ENCODE results near the gene TBX1. TPM values are rescaled to one million over a fixed set of nuclear protein-coding genes. Genes with fewer than 3 reads are reported as not detected.

The TBX1 gene
- total RNA-seq, 1 experiment from 2014 or later: 0.08 TPM

DNA sequence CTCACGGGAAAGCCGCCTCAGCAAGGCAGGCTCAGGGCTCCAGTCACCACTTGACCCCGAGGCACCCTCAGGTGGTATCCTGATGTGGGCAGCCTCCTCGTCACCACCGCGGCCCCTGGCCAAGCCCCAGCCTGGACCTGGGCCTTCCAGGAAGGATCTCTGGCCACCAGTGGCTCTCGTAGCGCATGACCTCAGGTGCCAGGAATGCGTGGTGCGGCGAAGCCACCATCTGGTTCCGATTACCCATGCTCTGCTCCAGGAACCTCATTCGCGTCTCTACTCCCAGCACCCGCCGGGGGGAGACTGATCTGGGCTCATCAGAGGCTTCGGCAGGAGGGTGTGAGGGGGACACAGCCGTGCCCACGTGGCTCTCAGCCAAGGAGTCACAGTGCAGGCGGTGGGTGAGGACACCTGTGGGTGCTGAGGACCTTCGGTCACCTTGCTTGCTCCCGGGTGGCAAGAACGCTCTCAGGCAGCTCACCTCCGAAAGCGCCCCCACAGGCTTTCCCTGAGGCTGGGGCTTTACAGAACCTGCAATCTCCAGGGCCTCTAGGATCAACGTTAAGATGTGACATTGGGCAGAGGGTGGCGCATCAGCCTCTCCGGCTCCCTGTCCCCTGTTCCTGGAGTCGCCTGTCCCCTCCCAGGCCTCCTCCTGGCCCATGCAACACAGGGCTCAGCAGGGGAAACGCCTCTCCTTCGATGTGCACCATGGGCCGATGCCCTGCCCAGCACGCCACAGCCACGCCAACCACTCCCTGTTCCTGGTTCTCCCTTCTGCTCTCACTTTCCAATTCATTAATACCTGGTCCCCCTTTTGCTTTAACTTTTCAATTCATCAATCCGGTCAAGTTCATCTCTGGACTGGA is 39.0 kb downstream of the TBX1 start:
- no peak for DNase-seq (ENCODE audit: low read depth, low spot score)
- in situ Hi-C loops (cut with HindIII; ENCODE audit: low pct_unique_long_range_greater_than_20kb, low sequenced_read_pairs): no loop called here

DNA sequence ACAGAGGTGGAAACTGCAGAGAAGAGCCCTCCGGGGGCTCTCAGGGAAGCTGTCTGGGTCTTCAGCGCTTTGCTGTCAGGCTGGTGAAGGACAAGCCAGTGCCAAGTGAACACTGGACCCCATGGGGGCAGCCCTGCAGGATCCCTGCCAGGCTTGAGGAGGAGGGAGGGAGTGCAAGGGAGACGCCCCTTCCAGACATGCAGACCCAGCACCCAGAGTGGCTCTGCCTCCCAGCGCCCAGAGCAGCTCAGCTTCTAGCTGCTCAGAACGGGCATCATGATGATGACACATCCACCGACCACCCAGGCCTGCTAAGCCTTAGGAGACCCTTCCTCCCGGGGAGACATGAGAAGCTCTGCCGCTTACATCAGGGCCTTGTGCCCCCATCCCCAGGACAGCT is 39.7 kb downstream of the TBX1 start:
- DNase-seq (ENCODE audit: low read depth, low spot score): no peak
- in situ Hi-C loops (cut with HindIII; ENCODE audit: low pct_unique_long_range_greater_than_20kb, low sequenced_read_pairs): no loop called here

- in situ Hi-C loops (cut with HindIII; ENCODE audit: low pct_unique_long_range_greater_than_20kb, low sequenced_read_pairs): no loop called here
- peak; percentile 59 for DNase-seq (ENCODE audit: low read depth, low spot score)
Observed at GRCh38 chr22:19800761-19801244, 40.2 kb downstream of the TBX1 start.

DNA sequence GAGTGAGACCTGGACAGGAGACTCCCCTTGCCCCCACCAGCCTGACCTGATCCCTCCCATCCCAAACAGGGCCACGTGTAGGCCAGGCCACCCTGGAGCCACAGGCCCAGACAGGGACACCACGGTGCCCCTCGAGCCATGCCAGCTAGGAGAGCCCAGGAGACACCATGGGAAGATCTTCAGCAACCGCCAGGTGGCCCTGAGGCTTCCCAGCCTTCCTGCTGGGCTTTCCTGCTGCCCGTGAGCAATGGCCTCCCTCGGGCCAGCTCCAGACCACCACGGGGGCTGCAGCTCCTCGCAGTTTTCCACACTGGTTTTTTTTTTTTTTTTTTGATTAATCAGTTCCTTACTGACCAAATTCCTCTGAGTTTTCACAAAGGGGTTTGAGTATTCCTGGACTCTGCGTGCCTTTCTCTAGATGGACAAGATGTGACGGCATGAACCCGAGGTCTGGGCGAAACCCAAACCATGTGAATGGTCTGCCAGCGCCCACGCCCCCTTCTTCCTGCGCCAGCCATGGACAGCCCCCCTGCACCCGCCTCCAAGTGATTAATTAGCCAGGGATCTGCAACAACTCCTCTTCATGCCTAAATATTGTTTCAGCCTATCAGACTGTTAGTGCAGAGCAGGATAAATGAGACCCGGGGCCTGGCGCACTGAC is 40.9 kb downstream of the TBX1 start:
- in situ Hi-C loops (cut with HindIII; ENCODE audit: low pct_unique_long_range_greater_than_20kb, low sequenced_read_pairs): no loop called here
- DNase-seq (ENCODE audit: low read depth, low spot score): no peak

- DNase-seq (ENCODE audit: low read depth, low spot score): no peak
- in situ Hi-C loops (cut with HindIII; ENCODE audit: low pct_unique_long_range_greater_than_20kb, low sequenced_read_pairs): no loop called here
Observed at GRCh38 chr22:19802001-19802893, 41.7 kb downstream of the TBX1 start.

DNA sequence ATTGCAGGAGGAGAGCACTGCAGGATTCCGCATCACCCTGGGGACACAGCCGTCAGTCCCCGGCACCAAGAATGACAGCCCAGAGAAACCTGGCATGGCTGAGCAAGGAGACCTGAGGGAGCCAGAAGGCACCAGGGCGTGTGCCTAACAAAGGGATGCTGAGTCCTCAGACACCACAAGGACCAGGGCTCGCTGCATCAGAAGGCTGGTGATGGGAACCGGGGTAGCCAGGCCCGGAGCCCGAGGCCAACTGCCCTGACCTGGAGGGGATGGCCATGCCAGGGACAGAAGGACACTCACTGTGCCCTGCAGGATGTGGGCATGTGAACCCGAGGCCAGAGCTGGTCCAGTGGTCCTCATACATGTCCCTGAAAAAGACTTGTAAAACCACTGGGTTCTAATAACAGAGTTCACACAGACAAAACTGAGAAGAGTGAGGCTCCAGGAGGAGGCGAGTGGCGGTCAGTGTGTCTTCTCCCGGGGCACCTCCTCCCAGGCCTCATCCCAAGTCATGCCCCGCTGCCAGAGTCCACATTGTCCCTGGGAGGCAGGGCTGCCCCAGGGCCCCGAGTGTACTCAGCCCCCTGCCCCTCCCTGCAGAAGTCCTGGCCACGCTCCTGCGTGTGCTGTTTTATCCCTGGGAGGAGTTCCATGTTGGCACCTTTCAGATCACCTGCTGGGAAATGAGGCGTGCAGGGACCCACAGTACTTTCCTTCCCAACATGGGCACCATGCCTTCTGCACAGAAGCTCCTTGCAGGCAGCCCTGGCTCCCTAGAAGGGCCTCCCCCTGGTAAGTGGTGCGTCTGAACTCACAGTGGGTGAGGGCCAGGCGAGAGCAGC is 42.5 kb downstream of the TBX1 start:
- DNase-seq (ENCODE audit: low read depth, low spot score): no peak
- in situ Hi-C loops (cut with HindIII; ENCODE audit: low pct_unique_long_range_greater_than_20kb, low sequenced_read_pairs): no loop called here

DNA sequence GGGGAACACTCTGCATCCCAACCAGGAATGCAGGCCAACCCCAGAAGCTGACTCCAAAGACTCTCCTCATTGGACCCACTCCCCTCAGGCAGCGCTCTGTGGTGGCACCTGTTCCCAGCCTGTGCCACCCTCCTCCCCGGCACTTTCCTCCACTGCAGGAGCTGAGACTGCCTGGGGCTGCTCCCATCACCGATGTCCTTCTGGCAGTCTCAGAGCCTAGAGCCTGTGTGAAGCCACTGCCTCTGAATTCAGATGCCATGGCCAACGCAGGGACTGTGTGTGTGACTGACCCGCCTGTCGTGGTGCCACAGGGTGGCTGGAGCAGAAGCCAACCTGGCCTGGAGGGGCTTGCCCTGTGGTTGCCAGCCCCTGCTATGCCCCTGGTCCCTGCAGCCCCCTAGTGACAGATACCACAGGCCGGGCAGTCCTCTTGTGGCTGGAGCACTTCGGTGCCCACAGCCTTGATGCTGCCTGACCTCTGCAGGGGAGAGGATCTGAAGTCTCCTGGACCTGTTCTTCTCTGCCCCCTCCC is 43.2 kb downstream of the TBX1 start:
- in situ Hi-C loops (cut with HindIII; ENCODE audit: low pct_unique_long_range_greater_than_20kb, low sequenced_read_pairs): no loop called here
- DNase-seq (ENCODE audit: low read depth, low spot score): no peak

- in situ Hi-C loops (cut with HindIII; ENCODE audit: low pct_unique_long_range_greater_than_20kb, low sequenced_read_pairs): no loop called here
- DNase-seq (ENCODE audit: low read depth, low spot score): no peak
Observed at GRCh38 chr22:19805821-19806212, 45.2 kb downstream of the TBX1 start.

- DNase-seq (ENCODE audit: low read depth, low spot score): no peak
- in situ Hi-C loops (cut with HindIII; ENCODE audit: low pct_unique_long_range_greater_than_20kb, low sequenced_read_pairs): no loop called here
Observed at GRCh38 chr22:19806213-19807160, 45.9 kb downstream of the TBX1 start.

DNA sequence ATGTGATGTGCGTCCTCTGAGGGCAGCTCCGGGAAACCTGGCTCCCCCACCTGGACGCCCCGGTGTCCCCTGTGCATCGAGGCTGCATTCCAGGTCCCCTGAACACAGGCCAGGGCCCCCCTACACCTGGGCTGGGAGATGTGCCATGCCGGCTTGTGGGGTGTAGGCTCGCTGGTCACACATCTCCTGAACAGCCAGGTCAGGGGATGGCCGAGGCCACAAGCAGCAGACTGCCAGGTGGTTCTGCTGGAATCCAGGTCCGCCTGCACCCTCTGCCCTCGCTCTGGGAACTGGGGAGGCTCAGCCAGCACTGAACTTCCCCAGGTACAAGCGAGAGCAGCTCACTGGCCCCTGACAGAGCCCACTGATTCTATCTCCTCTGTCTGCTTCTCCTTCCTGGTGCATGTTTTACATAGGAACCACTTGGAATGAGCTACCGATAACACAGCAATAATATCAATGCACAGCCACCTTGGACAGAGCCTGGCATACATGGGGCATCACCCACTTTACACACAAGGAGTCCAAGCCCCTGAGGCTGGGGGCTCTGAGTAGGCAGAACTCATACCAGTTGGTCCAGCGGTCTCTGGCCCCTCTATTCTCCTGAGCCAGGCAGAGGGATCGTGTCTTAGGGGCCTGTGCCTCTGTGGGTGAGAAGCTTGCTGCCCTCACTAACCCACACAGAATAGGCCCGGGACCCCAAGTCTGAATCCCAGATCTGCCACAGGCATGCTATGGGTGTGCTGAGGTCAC is 46.8 kb downstream of the TBX1 start:
- in situ Hi-C loops (cut with HindIII; ENCODE audit: low pct_unique_long_range_greater_than_20kb, low sequenced_read_pairs): no loop called here
- no peak for DNase-seq (ENCODE audit: low read depth, low spot score)

- DNase-seq (ENCODE audit: low read depth, low spot score): no peak
- in situ Hi-C loops (cut with HindIII; ENCODE audit: low pct_unique_long_range_greater_than_20kb, low sequenced_read_pairs): no loop called here
Observed at GRCh38 chr22:19807914-19808872, 47.6 kb downstream of the TBX1 start.

DNA sequence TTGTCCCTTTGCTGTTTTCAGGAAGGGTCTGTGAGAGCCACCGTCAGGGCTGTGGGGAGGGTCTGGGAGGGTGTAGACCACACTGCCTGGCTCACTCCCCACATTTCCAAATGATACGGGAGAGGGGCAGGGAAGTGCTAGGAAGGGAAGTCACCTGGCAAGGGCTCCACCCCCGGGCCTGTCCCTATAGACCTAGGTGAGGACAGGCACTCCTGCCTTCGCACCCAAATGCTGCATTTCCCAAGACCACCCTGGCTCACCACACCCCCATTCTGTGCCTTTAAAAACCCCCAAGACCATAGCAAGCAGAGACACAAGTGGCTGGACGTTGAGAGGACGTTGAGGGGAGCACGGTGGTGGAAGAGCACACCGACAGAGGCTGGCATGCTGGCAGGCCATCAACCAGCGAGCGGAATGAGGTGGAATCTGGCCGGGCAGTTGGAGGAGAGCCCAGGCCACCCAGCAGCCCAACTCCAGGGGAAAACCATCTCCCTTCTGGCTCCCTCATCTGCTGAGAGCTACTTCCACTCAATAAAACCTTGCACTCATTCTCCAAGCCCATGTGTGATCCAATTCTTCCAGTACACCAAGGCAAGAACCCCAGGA is 48.4 kb downstream of the TBX1 start:
- in situ Hi-C loops (cut with HindIII; ENCODE audit: low pct_unique_long_range_greater_than_20kb, low sequenced_read_pairs): no loop called here

DNA sequence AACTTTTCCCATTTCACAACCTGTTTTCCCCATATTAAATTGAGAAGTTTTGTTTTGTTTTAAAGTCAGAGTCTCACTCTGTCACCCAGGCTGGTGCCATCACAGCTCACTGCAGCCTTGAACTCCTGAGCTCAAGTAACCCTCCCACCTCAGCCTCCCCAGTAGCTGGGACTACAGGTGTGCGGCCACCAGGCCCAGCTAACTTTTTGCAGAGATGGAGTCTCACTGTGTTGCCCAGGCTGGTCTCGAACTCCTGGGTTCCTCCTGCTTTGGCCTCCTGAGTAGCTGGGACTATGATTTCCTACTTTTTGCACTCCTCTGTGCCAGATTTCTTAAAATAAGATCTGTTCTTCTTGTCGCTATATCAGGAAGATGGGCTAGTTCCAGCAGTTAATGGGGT is 49.2 kb downstream of the TBX1 start:
- in situ Hi-C loops (cut with HindIII; ENCODE audit: low pct_unique_long_range_greater_than_20kb, low sequenced_read_pairs): no loop called here
- DNase-seq (ENCODE audit: low read depth, low spot score): no peak

More for the DNA sequence above, 48.4 kb downstream of the TBX1 start:
- DNase-seq (ENCODE audit: low read depth, low spot score): no peak
